ENCODE measurements around the gene AFF2.

Gene AFF2

DNA sequence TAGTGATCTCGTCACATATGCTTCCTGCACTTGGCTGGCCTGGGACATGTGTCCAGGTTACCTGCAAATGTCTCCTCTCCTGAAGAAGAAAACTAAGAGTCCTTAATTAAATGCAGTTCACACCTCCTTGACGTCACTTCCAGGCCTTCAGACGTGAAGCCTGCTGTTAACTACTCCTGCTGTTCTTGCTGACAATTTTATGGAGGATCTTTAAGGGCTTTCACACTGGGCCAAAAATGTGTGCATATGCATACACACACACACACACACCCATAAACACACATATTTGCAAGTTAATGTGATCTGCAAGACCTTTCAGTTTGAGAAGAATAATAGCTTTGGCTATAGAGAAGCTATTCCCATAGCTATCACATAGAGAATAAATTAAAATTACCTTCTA is 267.9 kb downstream of the AFF2 start:
- DNase-seq, result no peak

DNA sequence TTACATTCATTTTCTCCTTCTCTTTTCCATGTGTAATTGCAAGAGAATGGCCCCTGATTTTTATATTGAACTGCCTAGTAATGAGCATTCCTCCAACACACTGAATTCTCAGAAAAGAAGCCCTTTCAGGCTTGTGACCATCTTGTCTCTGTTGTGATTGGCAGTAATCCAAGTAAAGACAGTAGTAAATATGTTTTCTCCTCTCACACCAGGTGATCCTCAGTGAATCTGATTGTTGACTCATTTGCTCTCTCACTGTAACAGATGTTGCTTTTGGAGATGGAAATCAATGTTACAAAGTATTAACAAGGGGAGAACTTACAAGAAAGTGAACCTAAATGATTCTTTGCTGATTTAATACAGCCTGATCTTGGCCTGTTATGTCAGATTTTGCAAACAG is 271.0 kb downstream of the AFF2 start:
- DNase-seq, result no peak

GRCh38 chrX:148774276-148774675 is 273.9 kb downstream of the AFF2 start:
- DNase-seq, result no peak

DNA sequence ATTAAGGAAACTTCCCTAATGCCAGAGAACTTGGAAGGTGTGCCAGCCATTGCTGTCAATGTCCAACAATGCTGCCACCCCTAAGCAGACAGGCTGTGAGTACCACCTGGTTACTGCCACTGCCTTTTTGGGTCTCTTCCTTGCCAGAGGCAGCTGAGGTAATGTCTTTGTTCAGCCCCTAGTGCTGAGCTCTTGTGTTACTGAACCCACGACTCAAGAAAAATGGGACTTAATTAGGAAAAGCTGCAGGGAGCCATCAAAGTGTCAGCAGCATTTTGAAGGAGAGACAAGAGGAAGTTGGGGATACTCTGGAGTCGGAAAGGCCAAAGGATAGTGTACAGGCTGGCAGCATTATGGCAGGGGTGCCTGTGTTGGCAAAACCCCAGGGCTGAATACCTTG is 283.7 kb downstream of the AFF2 start:
- DNase-seq, result no peak

DNA sequence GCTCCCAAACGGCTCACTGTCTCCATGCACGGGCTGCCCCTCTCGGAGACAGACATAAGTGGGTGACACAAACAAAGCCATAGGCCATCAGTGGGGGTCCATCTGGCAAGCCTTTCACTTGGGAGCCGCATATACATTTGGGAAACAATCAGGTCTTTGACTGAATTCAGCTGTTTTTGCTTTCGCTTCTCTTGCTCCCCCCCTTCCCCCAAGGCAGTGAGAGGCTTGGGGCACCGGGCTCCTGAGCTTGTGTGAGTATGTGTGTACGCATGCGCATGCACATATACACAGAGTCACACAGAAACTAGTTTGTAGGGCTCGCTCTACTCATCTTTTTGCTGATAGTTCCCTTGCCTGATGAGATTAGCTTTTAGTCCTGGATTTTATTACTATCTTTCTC is 284.4 kb downstream of the AFF2 start:
- DNase-seq, result no peak

DNA sequence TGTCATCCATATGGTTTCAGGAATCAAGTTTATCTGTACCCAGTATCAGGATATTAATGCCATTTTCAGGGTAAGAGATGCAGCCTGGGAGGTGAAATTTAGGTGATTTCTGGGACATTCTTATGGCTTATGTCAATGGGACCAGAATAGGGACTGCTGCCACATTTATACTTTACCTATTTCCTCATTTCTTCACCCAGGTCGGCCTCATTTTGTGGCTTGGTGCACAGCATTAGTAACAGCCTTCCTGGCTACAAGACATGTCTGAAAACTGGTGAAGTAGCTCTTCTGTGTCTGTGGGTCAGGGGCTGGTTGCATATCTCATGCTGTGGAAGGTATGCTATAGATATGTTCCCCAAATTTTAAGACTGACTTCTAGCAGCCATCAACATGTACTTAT is 284.8 kb downstream of the AFF2 start:
- no peak for DNase-seq

DNA sequence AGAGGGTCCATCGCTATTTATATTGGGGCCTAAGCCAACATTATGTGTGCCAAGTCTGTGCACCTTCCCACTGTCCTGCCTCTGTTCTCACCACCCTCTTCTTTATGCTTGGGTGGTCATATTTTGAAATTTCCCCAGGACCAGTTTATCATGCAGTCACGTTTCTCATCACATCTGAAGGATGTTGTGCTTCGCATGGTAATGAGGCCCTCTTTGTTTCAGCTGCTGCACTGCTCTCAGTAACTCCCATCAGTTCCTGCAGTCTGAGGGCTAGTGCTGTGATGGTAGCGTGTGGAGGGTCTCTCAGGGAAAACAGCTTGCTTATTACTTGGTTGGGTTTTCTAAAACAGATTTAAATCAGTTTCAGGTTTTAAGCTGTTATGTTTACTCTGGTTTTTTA is 288.0 kb downstream of the AFF2 start:
- no peak for DNase-seq

DNA sequence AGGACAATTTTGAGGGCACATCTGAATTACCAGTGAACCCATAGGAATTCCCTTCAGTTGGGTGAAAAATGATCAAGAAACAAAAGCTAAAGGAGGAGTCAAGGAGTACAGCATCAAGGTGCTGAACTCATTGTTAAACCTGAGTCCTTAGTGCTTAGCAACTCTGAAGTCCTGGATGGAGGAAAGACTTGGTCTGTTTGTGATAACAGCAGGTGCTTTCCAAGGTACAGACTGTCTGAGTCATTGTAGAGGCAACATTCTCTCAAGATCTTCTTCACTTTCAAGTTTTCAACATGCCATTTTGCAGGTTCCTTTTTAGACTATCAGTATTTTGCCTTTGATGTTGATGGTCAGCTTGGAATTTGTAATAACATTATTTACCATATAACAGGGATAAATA is 293.9 kb downstream of the AFF2 start:
- DNase-seq, result no peak

DNA sequence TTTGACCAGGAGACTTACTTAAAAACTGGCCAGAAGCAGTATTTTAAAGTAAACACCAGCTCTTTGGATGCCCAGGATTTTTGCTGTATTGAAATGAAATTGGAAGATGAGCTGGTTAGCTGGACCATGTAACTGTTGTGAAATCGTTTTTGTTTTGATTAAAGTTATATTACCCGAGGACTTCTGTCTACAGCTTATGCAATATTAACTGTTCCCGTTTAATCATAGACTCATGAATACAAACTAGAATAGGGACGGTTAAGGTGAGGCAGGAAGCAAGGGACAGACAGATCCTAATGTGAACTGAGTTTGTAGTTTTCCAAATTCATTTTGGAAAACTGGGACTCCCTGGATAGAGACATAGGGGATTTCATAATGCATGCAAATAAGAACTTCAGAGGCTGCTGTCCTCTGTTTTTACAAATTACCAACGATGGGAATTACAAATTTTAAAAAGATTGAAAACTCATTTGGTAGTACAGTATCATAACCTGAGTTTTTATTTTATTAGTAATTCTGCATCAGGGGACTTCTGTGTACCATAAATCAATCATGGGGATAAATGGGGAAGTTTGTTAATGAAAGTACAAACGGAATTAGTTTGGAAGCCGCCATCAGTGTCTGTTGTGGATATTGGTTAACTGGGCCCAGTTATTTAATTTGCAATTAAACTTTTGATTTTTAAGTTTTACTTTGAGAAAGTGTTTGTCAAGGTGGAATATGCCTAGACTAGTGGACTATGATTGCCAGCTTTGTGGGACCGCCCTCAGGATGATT is 304.4 kb downstream of the AFF2 start:
- DNase-seq, result peak; percentile 6

GRCh38 chrX:148806145-148806870 is 305.9 kb downstream of the AFF2 start:
- DNase-seq, result no peak

GRCh38 chrX:148808833-148809232 is 308.4 kb downstream of the AFF2 start:
- DNase-seq, result no peak

- DNase-seq, result no peak
These were observed 310.8 kb downstream of the AFF2 start for GRCh38 chrX:148811236-148811635.

GRCh38 chrX:148813422-148813821 is 313.0 kb downstream of the AFF2 start:
- DNase-seq, result no peak

DNA sequence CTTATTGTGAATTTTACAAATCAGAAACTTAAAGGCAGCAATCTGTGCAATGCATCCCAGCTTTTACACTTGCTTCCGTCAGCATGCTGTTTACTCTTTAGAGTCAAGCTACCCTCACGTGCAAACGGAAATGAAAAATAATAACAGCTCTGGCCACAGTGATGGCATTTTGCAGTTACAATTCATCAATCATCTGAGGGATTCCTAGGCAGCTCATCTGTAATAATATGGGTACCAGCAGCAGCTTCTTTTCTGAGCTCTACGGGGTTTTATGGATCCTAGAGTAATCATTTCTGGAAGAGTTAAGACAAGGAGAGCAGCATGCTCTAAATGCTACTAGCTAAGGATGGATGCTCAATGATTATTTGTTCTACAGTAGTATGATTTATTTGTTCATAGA is 313.6 kb downstream of the AFF2 start:
- DNase-seq, result no peak

DNA sequence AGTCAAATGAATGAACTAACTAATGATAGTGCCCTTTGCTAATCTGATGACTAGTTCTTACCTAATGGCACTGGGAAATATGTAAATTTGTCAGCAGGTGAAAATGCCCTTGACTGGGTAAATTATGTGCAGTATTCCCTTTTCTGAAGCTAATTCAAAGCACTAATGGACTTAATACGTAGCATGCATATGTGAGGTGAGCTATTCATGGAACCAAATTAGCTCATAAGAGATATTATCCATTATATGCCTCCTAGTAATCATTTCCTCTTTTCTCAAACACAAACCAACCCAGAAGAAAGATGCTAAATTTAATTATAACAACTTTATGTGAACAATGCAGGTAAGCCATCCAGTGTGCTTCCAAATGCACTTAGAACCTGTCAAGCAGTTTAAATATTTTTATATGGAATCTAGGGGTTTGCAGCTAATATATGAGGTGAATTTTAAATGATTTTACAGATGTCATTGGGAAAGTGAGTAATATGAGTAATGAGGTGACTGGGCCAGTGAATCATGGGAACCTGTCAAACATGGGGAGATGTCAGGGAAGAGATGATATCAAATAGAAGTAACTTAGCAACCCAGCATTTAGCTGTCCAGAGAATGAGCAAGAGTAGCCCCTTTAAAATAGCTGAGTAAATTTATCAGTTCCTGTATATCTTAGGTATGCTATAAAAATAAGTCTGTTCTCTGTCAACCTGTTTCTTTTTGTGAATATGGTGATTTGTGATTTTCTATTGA is 315.0 kb downstream of the AFF2 start:
- DNase-seq, result no peak

GRCh38 chrX:148823986-148824385 is 323.6 kb downstream of the AFF2 start:
- DNase-seq, result no peak

DNA sequence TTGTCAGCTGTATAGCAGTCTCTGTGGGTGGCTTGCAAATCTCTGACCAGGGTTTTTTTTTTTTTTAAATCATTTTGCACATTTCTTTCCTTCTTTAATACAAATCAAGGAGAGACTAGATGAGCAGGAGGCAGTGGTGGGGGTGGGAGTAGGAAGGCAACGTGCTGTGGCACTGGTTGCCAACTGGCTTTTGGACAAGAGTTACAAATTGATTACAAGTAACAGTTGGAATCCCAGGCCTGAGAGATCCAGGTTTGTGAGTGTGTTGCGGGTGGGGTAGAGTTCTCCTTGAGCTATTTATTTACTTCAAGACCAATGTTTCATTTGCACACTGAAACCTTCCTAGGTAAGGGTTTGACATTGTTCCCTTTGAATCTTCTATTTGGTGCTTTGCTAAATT is 325.3 kb downstream of the AFF2 start:
- DNase-seq, result no peak

GRCh38 chrX:148836741-148837140 is 336.3 kb downstream of the AFF2 start:
- DNase-seq, result no peak

DNA sequence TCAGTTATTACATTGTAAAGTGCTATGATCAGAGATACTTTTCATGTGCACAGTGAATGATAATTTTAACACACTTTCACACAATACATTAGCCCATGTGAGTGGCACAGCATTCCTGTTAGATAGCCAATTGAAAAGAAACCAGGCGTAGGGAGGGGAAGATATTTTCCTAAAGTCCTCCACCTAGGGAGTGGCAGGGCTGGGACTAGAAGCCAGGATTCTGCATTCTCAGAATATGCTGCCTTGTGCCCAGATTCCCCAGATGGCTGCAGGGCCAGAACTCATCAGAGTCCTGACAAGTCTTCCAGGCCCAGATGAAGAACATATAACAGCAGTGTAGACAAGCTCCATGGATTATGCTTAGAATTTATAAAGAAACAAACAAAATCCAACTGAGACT is 350.2 kb downstream of the AFF2 start:
- no peak for DNase-seq

DNA sequence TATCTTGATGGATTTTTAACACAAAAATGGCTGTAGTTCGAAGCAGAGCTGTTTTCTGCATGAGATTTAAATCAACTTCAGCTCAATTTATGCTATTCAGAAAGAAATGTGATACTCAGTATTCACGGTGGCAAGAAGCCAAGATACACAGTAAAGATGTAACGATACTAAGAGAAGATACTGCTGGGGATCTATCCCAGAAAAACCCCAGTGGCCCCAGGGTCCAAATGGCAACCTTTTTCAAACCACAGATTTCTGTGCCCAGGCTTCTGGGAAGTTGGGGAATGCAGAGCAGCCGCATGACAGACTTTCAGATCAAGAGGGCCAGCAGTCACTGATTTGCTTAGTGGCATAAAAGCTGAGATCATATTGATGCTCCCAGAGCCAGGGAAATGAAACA is 353.9 kb downstream of the AFF2 start:
- DNase-seq, result no peak

GRCh38 chrX:148856505-148856904 is 356.1 kb downstream of the AFF2 start:
- DNase-seq, result no peak

DNA sequence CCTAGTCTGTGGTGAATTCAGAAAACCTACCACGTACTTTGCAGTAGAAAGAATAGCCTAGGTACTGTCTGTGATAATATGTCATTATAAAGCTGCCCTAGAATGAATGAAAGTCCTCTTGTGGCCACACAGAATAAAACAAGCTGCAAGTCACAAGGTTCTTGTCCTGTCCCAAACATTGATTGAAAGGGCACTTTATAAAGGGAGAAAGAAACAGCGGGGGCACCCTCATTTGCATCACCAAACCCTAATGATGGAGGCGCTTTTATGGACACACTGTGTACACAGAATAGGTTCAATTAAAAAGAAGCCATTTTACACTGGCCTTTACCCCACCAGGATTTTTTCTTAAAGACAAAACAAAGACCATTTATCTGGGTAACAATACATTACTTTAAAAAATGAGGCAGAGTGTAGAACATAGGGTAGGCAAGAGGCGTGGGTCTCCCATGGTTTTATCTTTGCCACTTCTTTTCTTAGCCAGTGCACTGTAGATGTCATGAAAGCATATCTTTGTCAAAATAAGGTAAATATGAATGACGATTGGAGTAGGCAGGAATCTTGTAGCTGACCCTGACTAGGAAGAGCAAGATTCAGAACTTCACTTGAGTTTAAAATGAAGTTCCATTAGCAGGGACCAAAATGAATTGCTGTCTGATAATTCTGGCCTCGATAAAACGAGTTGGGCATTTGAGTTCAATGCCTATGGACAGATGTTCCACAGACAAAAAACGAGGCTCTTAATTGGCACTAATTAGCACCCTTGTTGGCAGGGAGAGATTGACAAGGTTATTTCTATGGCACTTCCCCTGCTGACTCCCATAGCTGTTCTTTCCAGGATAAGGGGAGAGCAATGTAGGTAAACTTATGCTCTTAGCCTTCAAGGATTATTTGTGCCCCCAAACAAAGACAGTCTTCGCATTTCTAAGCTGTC is 365.1 kb downstream of the AFF2 start:
- DNase-seq, result peak; percentile 4

- no peak for DNase-seq
These were observed 367.2 kb downstream of the AFF2 start for GRCh38 chrX:148867596-148867995.
